ENCODE measurements around the gene DIABLO. TPM values are rescaled to one million over a fixed set of nuclear protein-coding genes. Genes with fewer than 3 reads are reported as not detected.
A peak's percentile ranks its signal among the peaks of the same experiment; 100 is the strongest.
"Not testable (repeated sequence)": the region's sequence is repeated elsewhere in the genome, so short reads cannot be mapped to it uniquely, and the experiment has no call there.

DIABLO gene
- total RNA-seq, 1 experiment from 2014 or later, result 74.6 TPM

GRCh38 chr12:122265476-122265875 is 39.6 kb upstream of the DIABLO start:
- Histone ChIP-seq H3K4me1 (ENCODE audit: insufficient read depth, low read length) (no peaks in the 10 kb centered on the region), H4K20me1 (ENCODE audit: control insufficient read depth, insufficient read depth, insufficient read length) (no peaks in the 10 kb centered on the region), H3K4me2 (ENCODE audit: insufficient read depth, insufficient read length, low read length) (peak overlapping the region; percentile 93), H3K27me3 (ENCODE audit: insufficient read depth, low read length) (no peaks in the 10 kb centered on the region), H4K5ac (ENCODE audit: insufficient read length, low read depth, low read length) (no peak overlapping the region), H3K79me2 (ENCODE audit: insufficient read depth, low read length) (no peaks in the 10 kb centered on the region), H3K56ac (ENCODE audit: insufficient read length, low read depth, low read length) (no peak overlapping the region), H3K9ac (ENCODE audit: extremely low read depth, insufficient read length, low read length) (peak overlapping the region; percentile 63), H4K8ac (replicated peaks; ENCODE audit: insufficient read length, low read depth, low read length) (no peak overlapping the region), H3T11ph (ENCODE audit: low read length) (no peak overlapping the region), H3K79me1 (ENCODE audit: insufficient read depth, low read depth, low read length, poor library complexity, severe bottlenecking) (no peaks in the 10 kb centered on the region), H2BK15ac (ENCODE audit: low read depth, low read length) (no peak overlapping the region), H3K27ac (ENCODE audit: insufficient read length, low read depth, low read length) (no peak overlapping the region), H2AFZ (ENCODE audit: low read length) (no peak overlapping the region), H2BK120ac (ENCODE audit: low read depth, low read length, poor library complexity, severe bottlenecking) (no peak overlapping the region), H4K91ac (ENCODE audit: insufficient read length, low read depth, low read length) (no peak overlapping the region), H3K14ac (ENCODE audit: insufficient read depth, low read length) (no peak overlapping the region), H3K23me2 (ENCODE audit: insufficient read length, low read depth, low read length, poor library complexity, severe bottlenecking) (no peaks in the 10 kb centered on the region), H2BK20ac (ENCODE audit: low read depth, low read length, poor library complexity, severe bottlenecking) (no peak overlapping the region), H3K9me3 (ENCODE audit: control insufficient read depth, low read depth, low read length) (no peaks in the 10 kb centered on the region), H2BK12ac (ENCODE audit: insufficient read length, low read depth, low read length) (no peak overlapping the region), H3K23ac (ENCODE audit: insufficient read length, low read depth, low read length) (no peak overlapping the region), H2AK5ac (ENCODE audit: insufficient read length, low read length) (no peak overlapping the region), H3K18ac (ENCODE audit: insufficient read length, low read depth, low read length) (no peak overlapping the region), H2BK5ac (ENCODE audit: insufficient read length, low read length) (no peak overlapping the region), H3K4ac (ENCODE audit: low read depth, low read length) (no peak overlapping the region)
- Mint-ChIP-seq H3K27ac (peak overlapping the region in 2 of 3 experiments; percentile 98; a peak in 3 of 7 replicates), H3K4me3 (peak overlapping the region; percentile 95 to 97), H3K36me3 (ENCODE audit: insufficient read depth in 1 of 3, low read depth in 3 of 3) (peaks cover 10 to 27% (median 25%) of the 10 kb centered on the region in 3 experiments; a peak in 6 of 7 replicates), H3K27me3 (ENCODE audit: low read depth) (peaks cover 3% of the 10 kb centered on the region; the same call in 1 of the 2 replicates), H3K4me1 (peaks cover 3 to 6% of the 10 kb centered on the region in 2 experiments; a peak in 2 of 4 replicates), H3K9me3 (peaks cover 2 to 4% of the 10 kb centered on the region in 2 experiments; a peak in 2 of 5 replicates)
- TF ChIP-seq CTCF (conservative IDR thresholded peaks at IDR 0.05), result no peak
- WGBS (ENCODE audit: extremely low coverage, insufficient read length, low lambda C conversion rate), result no CpG with 5 or more reads among the region's 1 CpG
- DNase-seq, result no peak

- H3K27ac ChIP-seq (ENCODE audit: insufficient read length, low read depth, low read length); H3K14ac ChIP-seq (ENCODE audit: insufficient read depth, low read length); H4K91ac ChIP-seq (ENCODE audit: insufficient read length, low read depth, low read length); H3K18ac ChIP-seq (ENCODE audit: insufficient read length, low read depth, low read length); H3K23ac ChIP-seq (ENCODE audit: insufficient read length, low read depth, low read length); H2AFZ ChIP-seq (ENCODE audit: low read length); H4K8ac ChIP-seq (replicated peaks; ENCODE audit: insufficient read length, low read depth, low read length); H3K4me1 Mint-ChIP-seq; H3K4ac ChIP-seq (ENCODE audit: low read depth, low read length); H3K4me2 ChIP-seq (ENCODE audit: insufficient read depth, insufficient read length, low read length); H4K20me1 ChIP-seq (ENCODE audit: control insufficient read depth, insufficient read depth, insufficient read length); H3K79me2 ChIP-seq (ENCODE audit: insufficient read depth, low read length); H3K27ac Mint-ChIP-seq; H2BK12ac ChIP-seq (ENCODE audit: insufficient read length, low read depth, low read length); H3K56ac ChIP-seq (ENCODE audit: insufficient read length, low read depth, low read length); H3K9me3 Mint-ChIP-seq; H3K79me1 ChIP-seq (ENCODE audit: insufficient read depth, low read depth, low read length, poor library complexity, severe bottlenecking); H3K27me3 Mint-ChIP-seq (ENCODE audit: low read depth); H2BK120ac ChIP-seq (ENCODE audit: low read depth, low read length, poor library complexity, severe bottlenecking); H3K4me1 ChIP-seq (ENCODE audit: insufficient read depth, low read length); H3K27me3 ChIP-seq (ENCODE audit: insufficient read depth, low read length); H2BK5ac ChIP-seq (ENCODE audit: insufficient read length, low read length); H3K9me3 ChIP-seq (ENCODE audit: control insufficient read depth, low read depth, low read length); H3K4me3 Mint-ChIP-seq; H2AK5ac ChIP-seq (ENCODE audit: insufficient read length, low read length); H2BK15ac ChIP-seq (ENCODE audit: low read depth, low read length); H2BK20ac ChIP-seq (ENCODE audit: low read depth, low read length, poor library complexity, severe bottlenecking); H3T11ph ChIP-seq (ENCODE audit: low read length); H3K23me2 ChIP-seq (ENCODE audit: insufficient read length, low read depth, low read length, poor library complexity, severe bottlenecking); H3K9ac ChIP-seq (ENCODE audit: extremely low read depth, insufficient read length, low read length); H4K5ac ChIP-seq (ENCODE audit: insufficient read length, low read depth, low read length); DNase-seq: not testable (repeated sequence)
- no CpG with 5 or more reads among the region's 14 CpGs for WGBS (ENCODE audit: extremely low coverage, insufficient read length, low lambda C conversion rate)
- peaks cover 15 to 59% (median 52%) of the 10 kb centered on the region in 3 experiments; a peak in 6 of 7 replicates for H3K36me3 Mint-ChIP-seq (ENCODE audit: insufficient read depth in 1 of 3, low read depth in 3 of 3)
Measured at GRCh38 chr12:122260735-122261134, 34.9 kb upstream of the DIABLO start.
